ES-I3 (cell line): ENCODE data around the gene SNX9.
"Not testable (repeated sequence)": the region's sequence is repeated elsewhere in the genome, so short reads cannot be mapped to it uniquely, and the experiment has no call there.

Source experiments
- H3K36me3 ChIP-seq: 2 replicates; pipeline ENCODE4 v1.6.1; 2013; ENCODE audit warnings: mild to moderate bottlenecking, low read length, control low read depth, moderate library complexity; ENCODE audit not compliant: insufficient read depth
- H3K4me1 ChIP-seq: 2 replicates; pipeline ENCODE4 v1.6.1; 2013; ENCODE audit warnings: mild to moderate bottlenecking, control low read depth, low read length; ENCODE audit not compliant: insufficient read depth
- H3K9ac ChIP-seq: 2 replicates; pipeline ENCODE4 v1.6.1; 2013; ENCODE audit warnings: low read depth, mild to moderate bottlenecking, low read length, moderate library complexity
- H3K9me3 ChIP-seq: 2 replicates; pipeline ENCODE4 v1.6.1; 2013; ENCODE audit warnings: mild to moderate bottlenecking, low read length, moderate library complexity; ENCODE audit not compliant: control insufficient read depth, insufficient read depth

The SNX9 gene

DNA sequence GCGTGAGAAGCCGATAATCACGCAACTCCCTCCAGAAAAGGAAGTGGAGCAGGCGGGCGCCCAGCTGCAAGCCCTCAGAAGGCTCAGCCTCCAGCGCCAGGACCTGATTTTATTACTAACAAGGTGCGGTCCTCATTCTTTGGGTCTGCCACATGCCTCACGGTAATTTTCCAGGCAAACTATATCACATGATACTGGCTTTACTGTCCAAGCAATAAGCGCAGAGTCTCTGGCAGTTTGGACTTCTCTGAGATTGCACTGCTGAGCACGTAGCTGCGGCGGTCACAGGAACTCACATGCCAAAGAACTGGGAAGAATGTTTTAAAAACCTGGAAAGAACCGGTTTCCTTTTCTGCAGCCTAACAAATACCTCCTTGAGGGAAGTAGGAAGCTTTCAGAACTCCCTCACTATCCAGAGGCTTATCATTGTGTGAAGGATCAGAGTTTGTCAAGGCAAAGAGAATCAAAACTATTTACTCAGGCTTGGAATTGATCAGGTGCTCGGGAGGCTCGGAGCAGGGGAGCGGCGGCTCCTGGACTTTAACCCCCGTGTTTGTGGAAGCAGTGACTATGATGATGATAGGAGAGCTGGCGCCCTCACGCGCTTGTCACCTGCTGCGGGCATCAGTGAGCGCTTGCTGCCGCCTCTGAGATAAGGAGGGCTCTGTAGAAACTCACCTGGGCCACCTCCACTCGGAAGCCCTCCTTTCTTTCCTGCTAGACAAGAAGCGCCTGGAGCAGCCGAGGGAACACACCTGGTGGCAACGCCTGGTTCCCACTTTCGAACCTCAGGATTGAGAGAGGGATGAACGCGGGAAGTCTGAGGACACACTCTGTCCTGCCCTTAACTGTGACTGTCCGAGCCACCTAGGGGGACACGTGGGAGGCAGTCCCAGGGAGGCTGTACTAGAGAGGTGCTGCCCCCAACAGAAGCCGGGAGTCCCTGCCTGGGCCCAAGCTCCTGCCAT, 131.4 kb downstream of the SNX9 start:
- H3K9me3 ChIP-seq: peaks cover 12% of the 10 kb centered on the region
- no peak overlapping the region for H3K9ac ChIP-seq
- no peaks in the 10 kb centered on the region for H3K4me1 ChIP-seq
- no peaks in the 10 kb centered on the region for H3K36me3 ChIP-seq

DNA sequence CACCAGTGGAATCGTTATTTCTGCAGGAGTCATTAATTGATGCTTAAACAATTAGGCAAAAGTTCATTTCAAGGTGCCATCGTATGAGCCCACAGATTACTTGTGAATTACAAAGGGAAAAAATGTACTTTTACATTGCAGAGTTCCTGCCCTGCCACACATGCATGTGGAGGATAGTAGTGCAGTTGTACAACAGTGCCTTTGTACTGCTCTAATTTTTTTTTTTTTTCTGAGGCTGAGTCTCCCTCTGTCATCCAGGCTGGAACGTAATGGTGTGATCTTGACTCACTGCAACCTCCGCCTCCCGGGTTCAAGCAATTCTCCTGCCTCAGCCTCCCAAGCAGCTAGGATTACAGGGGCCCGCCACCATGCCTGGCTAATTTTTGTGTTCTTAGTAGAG, 132.6 kb downstream of the SNX9 start:
- Histone ChIP-seq H3K9me3 (peaks cover 12% of the 10 kb centered on the region), H3K36me3 (no peaks in the 10 kb centered on the region), H3K9ac (no peak overlapping the region), H3K4me1 (no peaks in the 10 kb centered on the region)

DNA sequence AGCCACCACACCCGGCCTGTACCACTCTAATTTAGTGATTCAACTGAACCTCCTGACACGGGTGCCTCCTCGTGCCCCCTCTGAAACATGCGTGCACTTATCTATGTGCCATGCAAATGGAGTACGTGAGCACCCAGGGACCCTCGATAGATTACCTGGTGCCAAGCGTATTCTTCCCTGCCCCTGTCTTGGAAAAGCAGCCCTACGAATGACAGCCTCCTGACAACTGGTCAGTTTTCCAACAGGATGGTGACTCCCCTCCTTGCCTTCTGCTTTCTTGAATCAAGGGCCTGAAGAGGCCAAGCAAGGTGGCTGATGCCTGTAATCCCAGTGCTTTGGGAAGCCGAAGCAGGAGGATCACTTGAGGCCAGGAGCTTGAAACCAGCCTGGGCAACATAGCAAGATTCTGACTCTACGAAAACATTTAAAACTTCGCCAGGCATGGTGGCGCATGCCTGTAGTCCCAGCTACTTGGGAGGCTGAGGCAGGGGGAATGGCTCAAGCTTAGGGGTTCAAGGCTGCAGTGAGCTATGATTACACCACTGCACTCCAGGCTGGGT, 133.2 kb downstream of the SNX9 start:
- Histone ChIP-seq H3K4me1 (no peaks in the 10 kb centered on the region), H3K36me3 (no peaks in the 10 kb centered on the region), H3K9me3 (peaks cover 12% of the 10 kb centered on the region), H3K9ac (no peak overlapping the region)

DNA sequence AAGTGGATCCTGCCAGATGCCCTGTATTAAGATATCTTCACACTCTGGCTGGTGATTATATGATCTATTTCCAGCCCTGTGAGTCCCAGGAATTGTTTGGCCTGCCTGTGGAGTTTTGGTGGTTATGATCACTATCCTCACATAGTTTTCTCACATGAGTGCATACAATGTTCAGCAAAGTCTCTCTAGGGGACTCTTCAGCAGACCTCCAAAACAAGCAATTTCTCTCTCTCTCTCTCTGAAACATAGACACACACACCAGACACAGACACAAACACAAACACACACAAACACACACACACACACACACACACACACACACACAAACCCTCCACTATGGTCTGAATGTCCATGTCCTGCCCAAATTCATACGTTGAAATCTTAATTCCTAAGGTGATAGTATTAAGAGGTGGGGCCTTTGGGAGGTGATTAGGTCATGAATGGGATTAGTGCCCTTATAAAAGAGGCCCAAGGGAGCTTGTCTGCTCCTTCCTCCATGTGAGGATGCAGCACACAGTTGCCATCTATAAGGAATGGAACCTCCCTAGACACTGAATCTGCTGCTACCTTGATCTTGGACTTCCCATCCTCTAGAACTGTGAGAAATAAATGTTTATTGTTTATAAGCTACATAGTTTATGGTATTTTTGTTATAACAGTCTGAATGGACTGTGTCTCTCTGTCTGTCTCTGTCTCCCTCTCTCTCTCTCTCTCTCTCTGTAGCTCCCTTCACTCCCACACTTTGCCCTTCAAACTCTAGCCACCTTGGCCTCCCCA, 136.6 kb downstream of the SNX9 start:
- H3K9me3 ChIP-seq: peaks cover 12% of the 10 kb centered on the region
- no peaks in the 10 kb centered on the region for H3K36me3 ChIP-seq
- no peaks in the 10 kb centered on the region for H3K4me1 ChIP-seq
- H3K9ac ChIP-seq: no peak overlapping the region

DNA sequence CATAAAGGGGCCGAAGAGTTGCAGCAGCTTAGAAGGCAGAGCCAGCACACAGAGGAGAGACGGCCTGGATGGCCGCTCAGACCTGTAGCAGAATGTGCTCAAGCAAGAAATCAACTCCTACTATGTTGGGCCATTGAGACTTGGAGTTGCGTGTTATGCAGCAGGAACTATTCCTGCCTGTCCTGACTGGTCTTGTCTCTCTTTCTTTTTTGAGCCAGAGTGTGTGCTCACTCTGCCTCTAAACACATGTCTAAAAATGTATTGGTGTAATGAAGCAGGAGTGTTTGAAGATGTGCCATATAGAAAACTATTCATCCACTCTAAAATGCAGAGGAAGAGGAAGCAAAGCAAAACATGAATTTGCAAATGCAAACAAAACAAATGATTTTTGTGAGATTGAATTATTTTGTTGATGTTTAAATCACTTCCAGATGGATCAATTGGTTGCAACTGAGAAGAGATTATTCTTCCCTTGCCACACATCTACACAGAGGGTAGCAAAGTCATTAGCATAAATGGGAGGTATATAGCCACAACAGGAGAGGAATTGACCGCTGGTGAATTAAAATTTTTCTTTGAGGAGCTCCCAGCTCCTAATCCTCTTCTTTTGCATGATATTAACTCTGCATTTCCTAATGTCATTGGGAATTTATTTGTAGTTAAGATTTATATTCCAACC, 138.2 kb downstream of the SNX9 start:
- Histone ChIP-seq H3K4me1 (no peaks in the 10 kb centered on the region), H3K9me3 (peaks cover 12% of the 10 kb centered on the region), H3K36me3 (no peaks in the 10 kb centered on the region), H3K9ac (no peak overlapping the region)

DNA sequence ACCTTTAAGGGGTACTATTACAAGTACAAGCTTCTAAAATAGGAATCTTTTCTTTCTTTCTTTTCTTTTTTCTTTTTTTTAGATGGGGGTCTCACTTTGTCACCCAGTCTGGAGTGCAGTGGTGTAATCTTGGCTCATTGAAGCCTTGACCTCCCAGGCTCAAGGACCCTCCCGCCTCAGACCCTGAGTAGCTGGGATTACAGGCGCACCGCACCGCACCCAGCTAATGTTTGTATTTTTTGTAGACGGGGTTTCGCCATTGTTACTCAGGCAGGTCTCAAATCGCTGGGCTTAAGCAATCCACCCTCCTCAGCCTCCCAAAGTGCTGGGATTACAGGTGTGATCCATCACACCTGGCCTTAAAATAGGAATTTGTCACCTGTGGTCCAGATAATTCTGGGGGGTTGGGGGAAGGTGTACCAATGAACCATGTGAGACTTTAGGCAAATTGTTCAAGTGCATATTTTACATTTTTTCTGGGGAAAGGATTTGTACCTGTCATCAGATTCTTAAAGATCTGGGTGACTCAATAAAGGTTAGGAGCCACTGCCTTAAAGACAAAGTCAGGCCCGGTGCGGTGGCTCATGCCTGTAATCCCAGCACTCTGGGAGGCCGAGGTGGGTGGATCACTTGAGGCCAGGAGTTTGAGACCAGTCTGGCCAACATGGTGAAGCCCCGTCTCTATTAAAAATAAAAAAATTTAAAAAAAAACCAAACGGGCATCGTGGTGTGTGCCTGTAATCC, 139.0 kb downstream of the SNX9 start:
- Histone ChIP-seq H3K9me3 (peaks cover 12% of the 10 kb centered on the region), H3K9ac (no peak overlapping the region), H3K4me1 (peaks cover 4% of the 10 kb centered on the region; the same call in 1 of the 2 replicates), H3K36me3 (no peaks in the 10 kb centered on the region)

DNA sequence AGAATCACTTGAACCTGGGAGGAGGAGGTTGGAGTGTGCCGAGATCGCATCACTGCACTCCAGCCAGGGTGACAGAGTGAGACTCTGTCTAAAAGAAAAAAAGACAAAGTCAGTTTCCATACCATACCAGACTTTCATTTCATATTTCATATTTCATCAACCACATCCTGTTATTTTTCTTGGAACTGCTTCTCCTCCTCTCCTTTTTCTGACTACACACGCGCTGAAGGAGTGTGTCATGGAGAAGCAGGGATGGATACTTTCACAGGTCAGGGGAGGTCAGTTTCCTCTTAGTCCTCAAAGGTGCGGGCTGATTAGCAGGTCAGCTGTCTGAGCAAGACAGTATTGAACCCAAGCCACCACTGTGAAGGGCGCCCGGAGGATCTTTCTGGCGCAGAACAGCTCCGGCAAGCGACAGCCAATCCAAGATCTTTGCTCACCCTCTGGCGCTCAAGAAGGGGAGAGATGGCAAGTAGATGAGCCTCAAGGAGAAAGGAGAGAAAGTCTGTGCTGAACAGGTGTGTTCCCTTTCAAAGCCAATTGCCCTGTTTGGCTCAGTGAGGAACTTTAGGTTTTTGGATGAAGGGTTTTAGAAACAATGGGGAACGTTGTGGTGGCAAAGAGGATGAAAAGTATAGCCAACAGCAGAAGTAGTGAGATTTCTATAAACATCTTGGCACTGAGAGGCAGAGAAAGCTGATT, 139.7 kb downstream of the SNX9 start:
- Histone ChIP-seq H3K4me1 (peaks cover 4% of the 10 kb centered on the region; the same call in 1 of the 2 replicates), H3K9ac (no peak overlapping the region), H3K36me3 (no peaks in the 10 kb centered on the region), H3K9me3 (peaks cover 10% of the 10 kb centered on the region)

DNA sequence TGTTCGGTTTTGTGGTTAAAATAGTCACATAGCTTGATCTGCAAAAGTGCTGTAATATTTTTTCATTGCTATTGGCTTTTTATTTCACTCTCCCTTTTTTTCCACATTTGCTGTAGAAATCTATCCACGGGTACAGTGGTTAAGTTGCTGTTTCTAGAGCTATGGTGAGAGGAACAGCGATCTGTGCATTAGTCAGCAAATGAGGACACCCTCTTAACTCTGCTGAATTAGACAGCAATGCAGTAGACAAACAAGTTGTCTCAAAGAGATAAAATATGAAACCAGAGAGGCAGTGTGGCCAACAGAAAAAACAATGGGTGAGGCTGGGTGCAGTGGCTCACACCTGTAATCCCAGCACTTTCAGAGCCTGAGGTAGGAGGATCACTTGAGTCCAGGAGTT, 141.1 kb downstream of the SNX9 start:
- H3K9me3 ChIP-seq: peaks cover 3% of the 10 kb centered on the region; the same call in 1 of the 2 replicates
- H3K36me3 ChIP-seq: no peaks in the 10 kb centered on the region
- H3K4me1 ChIP-seq: peaks cover 8% of the 10 kb centered on the region; the same call in 1 of the 2 replicates
- H3K9ac ChIP-seq: no peak overlapping the region

DNA sequence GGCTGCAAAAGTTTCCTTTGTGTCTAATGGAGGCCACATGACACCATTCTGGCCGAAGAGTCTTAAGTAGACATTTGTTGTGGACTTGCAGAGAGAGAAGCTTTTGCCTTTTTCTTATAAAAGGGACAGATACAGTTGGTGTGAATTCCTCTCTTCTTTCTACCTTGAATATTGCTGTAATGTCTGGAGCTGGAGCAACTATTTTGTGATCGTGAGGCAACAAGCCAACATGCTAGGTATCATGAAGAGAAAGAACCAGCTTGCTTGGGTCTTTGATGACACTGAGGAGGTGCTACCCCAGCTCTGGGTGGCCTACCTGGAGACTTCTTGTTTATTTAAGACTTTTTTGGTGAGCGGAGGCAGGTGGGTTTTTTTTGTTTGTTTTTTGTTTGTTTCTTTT, 142.3 kb downstream of the SNX9 start:
- H3K9me3 ChIP-seq: no peaks in the 10 kb centered on the region
- H3K4me1 ChIP-seq: peaks cover 11% of the 10 kb centered on the region; the same call in 1 of the 2 replicates
- no peaks in the 10 kb centered on the region for H3K36me3 ChIP-seq
- no peak overlapping the region for H3K9ac ChIP-seq

DNA sequence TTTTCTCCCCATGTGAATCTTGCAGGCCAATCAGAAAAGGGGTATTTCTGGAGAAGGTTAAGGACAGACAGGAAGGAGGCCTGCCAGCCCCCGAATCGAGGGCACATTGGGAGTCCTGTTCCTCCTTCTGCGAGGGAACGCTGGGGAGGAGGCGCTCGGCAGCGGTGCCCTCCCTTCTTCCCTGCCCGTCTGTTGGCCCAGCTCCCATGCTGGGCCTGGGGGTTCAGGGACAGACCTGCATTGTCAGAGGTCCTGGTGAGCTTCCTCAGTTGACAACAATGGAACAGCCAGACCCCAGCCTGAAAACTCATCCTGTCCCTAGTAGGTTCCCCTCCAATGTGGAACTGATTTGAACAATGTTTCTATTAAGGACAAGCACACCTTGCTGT, 143.5 kb downstream of the SNX9 start:
- Histone ChIP-seq H3K4me1 (peaks cover 11% of the 10 kb centered on the region; the same call in 1 of the 2 replicates), H3K9ac (no peak overlapping the region), H3K36me3 (no peaks in the 10 kb centered on the region), H3K9me3 (no peaks in the 10 kb centered on the region)

DNA sequence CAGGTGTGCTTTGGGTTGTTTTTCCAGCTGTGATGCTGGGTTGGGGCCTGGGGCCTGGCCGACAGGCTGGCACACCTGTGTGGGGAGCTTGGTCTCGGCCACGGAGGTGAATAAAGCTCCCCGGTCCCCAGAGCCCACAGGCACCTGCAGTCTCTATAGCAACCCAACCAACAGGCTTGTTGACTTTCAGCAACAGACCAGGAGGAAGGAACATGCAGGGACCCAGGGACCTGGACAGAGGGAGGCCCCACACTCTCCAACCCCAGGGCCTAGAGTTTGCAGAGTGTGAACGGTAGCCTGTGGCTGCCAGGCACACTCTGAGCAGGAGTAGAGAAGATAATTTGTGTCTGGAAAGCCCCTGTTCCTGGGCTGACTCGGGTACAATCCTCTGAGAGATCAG, 144.0 kb downstream of the SNX9 start:
- Histone ChIP-seq H3K4me1 (peaks cover 11% of the 10 kb centered on the region; the same call in 1 of the 2 replicates), H3K36me3 (no peaks in the 10 kb centered on the region), H3K9ac (no peak overlapping the region), H3K9me3 (no peaks in the 10 kb centered on the region)

DNA sequence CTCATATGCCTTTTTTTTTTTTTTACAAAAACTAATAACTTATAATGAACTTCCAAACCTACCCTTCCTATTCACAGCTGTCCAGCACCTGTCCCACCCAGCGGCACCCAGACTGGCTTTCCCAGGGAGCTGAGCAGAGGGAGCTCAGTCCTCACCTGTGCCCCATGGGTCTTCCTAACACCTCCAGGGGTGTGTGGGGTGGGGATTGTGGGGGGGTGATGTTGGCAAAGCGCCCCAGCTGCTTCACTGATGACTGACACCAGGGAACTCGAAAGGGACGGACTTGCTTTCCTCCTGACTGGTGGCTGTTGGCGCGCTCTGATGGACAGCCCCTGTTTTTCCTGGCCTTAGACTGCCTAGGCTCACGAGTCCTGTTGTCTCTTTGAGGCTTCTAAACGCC, 144.4 kb downstream of the SNX9 start:
- H3K9ac ChIP-seq: no peak overlapping the region
- peaks cover 11% of the 10 kb centered on the region; the same call in 1 of the 2 replicates for H3K4me1 ChIP-seq
- no peaks in the 10 kb centered on the region for H3K36me3 ChIP-seq
- no peaks in the 10 kb centered on the region for H3K9me3 ChIP-seq

DNA sequence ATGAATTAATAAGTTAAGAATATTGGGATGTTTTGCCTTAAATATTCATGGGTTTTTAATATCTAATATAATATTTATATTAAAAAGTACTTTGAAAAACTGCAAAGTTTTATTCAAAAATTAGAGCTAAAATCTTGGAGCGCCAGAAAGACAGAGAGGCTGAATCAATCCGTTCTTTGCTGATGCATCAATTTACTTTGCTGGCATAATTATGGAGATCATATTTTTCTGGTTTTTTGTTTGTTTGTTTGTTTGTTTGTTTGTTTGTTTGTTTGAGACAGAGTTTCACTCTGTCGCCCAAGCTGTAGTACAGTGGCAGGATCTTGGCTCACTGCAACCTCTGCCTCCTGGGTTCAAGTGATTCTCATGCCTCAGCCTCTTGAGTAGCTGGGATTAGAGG, 149.1 kb downstream of the SNX9 start:
- H3K4me1 ChIP-seq, H3K36me3 ChIP-seq, H3K9ac ChIP-seq, H3K9me3 ChIP-seq: not testable (repeated sequence)
